Keratinocyte (primary cell): Measurements from ENCODE around the gene ROBO4. TPM values are rescaled to one million over a fixed set of nuclear protein-coding genes. Genes with fewer than 3 reads are reported as not detected.
A peak's percentile ranks its signal among the peaks of the same experiment; 100 is the strongest.

Experiments used
- DNase-seq: peaks from one replicate; pipeline ENCODE4 v3.0.0-alpha.2; 2011; ENCODE audit warnings: low read depth, missing footprints, low spot score
- FAIRE-seq: peaks from 2 replicates; lab custom pipeline; 2011; peaks lifted over from hg19 to GRCh38; lab: Jason Lieb, UNC
- H2AFZ ChIP-seq: 2 replicates; pipeline ENCODE4 v1.6.0; 2012; ENCODE audit warnings: low read length, control low read depth, inconsistent platforms; ENCODE audit not compliant: control insufficient read depth
- H3K27ac ChIP-seq: 2 replicates; pipeline ENCODE4 v1.5.1; 2011; ENCODE audit warnings: low read length; ENCODE audit not compliant: control insufficient read depth, insufficient read depth
- H3K27me3 ChIP-seq: 3 replicates; pipeline ENCODE4 v1.6.0; 2011; ENCODE audit warnings: low read length; ENCODE audit not compliant: control insufficient read depth, insufficient read depth; ENCODE audit errors: extremely low read depth
- H3K36me3 ChIP-seq, 2 experiments: 2 replicates in 1 of 2; 3 replicates in 1 of 2; pipeline ENCODE4 v1.5.1; 2011; ENCODE audit warnings: low read length in 2 of 2, mild to moderate bottlenecking in 1 of 2; ENCODE audit not compliant: control insufficient read depth in 2 of 2, insufficient read depth in 2 of 2; ENCODE audit errors: extremely low read depth in 1 of 2
- H3K4me1 ChIP-seq: 3 replicates; pipeline ENCODE4 v1.5.1; 2011; ENCODE audit warnings: low read length; ENCODE audit not compliant: control insufficient read depth, insufficient read depth; ENCODE audit errors: extremely low read depth
- H3K4me2 ChIP-seq: 3 replicates; pipeline ENCODE4 v1.6.0; 2011; ENCODE audit warnings: low read depth, low read length; ENCODE audit not compliant: control insufficient read depth, insufficient read depth; ENCODE audit errors: extremely low read depth
- H3K4me3 ChIP-seq, 3 experiments: fragments of 200-600 bp in 1 of 3; sonication (generic) in 1 of 3; 2 replicates in 2 of 3; 3 replicates in 1 of 3; pipeline ENCODE4 v1.5.1; 2011 to 2016; ENCODE audit warnings: low read length in 3 of 3, mild to moderate bottlenecking in 3 of 3, control low read depth in 2 of 3, inconsistent platforms in 1 of 3, low read depth in 1 of 3, mixed read lengths in 1 of 3, mixed run types in 1 of 3, moderate library complexity in 1 of 3; ENCODE audit not compliant: control insufficient read depth in 2 of 3, insufficient read depth in 2 of 3; ENCODE audit errors: extremely low read depth in 1 of 3
- H3K79me2 ChIP-seq: 2 replicates; pipeline ENCODE4 v1.6.0; 2012; ENCODE audit warnings: low read length; ENCODE audit not compliant: control insufficient read depth, insufficient read depth
- H3K9ac ChIP-seq: 3 replicates; pipeline ENCODE4 v1.6.0; 2011; ENCODE audit warnings: low read length; ENCODE audit not compliant: control insufficient read depth, insufficient read depth; ENCODE audit errors: extremely low read depth
- H3K9me1 ChIP-seq: 3 replicates; pipeline ENCODE4 v1.6.0; 2011; ENCODE audit warnings: low read length; ENCODE audit not compliant: control insufficient read depth, insufficient read depth; ENCODE audit errors: extremely low read depth
- H3K9me3 ChIP-seq: 2 replicates; pipeline ENCODE4 v1.5.1; 2012; ENCODE audit warnings: low read depth, low read length; ENCODE audit not compliant: control insufficient read depth
- H4K20me1 ChIP-seq: 3 replicates; pipeline ENCODE4 v1.6.0; 2011; ENCODE audit warnings: low read length; ENCODE audit not compliant: control insufficient read depth, insufficient read depth; ENCODE audit errors: extremely low read depth
- CTCF ChIP-seq, 3 experiments: IDR thresholded peaks in 1 of 3; conservative IDR thresholded peaks in 1 of 3; optimal IDR thresholded peaks in 1 of 3; 2 replicates in 2 of 3; 3 replicates in 1 of 3; pipeline versions ENCODE3 to v1.5.1; 2011; ENCODE audit warnings: low read length in 3 of 3, mild to moderate bottlenecking in 3 of 3, moderate library complexity in 2 of 3, control low read depth in 1 of 3, inconsistent platforms in 1 of 3; ENCODE audit not compliant: insufficient read depth in 2 of 3; ENCODE audit errors: extremely low read depth in 1 of 3
- EZH2 ChIP-seq: IDR thresholded peaks from one replicate; pipeline ENCODE4 v1.6.1; 2012; ENCODE audit warnings: inconsistent platforms, mild to moderate bottlenecking, low read length, moderate library complexity
- dilution Hi-C: fragments of 300-500 bp; cut with MboI; formaldehyde crosslinking; loops from one replicate; pipeline ENCODE4 v1.7.0; 2020; ENCODE audit warnings: low sequenced_read_pairs; ENCODE audit not compliant: extremely low pct_ligation_motif_present
- polyA plus RNA-seq, 5 experiments: library from polyadenylated mRNA; depleted of rRNA in 3 of 5; stranded (reverse) in 3 of 5; stranded (forward) in 1 of 5; unstranded in 1 of 5; fragments of >200 nt; gene quantifications; 1 replicate in 1 of 5; 2 replicates in 3 of 5; 3 replicates in 1 of 5; pipeline versions ENCODE4 v1.2.1 to v1.2.3, GENCODE V29; 2011 to 2012; ENCODE audit warnings: missing spikeins in 2 of 5, low read depth in 1 of 5, low replicate concordance in 1 of 5

The ROBO4 gene
- polyA plus RNA-seq, 1 donor (not counting 4 experiments of a cell fraction or from before 2014, with no cell fraction given): 0.94 TPM

GRCh38 chr11:124899383-124900145, 1.9 kb upstream of the ROBO4 start:
- Histone ChIP-seq H4K20me1 (no peaks in the 10 kb centered on the region), H3K9me1 (no peaks in the 10 kb centered on the region), H3K9me3 (no peaks in the 10 kb centered on the region), H3K27me3 (no peaks in the 10 kb centered on the region), H3K4me3 (no peak overlapping the region), H3K79me2 (no peaks in the 10 kb centered on the region), H3K9ac (peak overlapping the region; percentile 68), H3K4me2 (peak overlapping the region; percentile 88), H3K4me1 (peaks cover 69% of the 10 kb centered on the region), H3K36me3 (no peaks in the 10 kb centered on the region), H3K27ac (peak overlapping the region; percentile 95), H2AFZ (peak overlapping the region; percentile 41)
- FAIRE-seq: peak; percentile 80
- dilution Hi-C loops: no loop called here
- no peak for DNase-seq
- TF ChIP-seq EZH2: no peak
- TF ChIP-seq CTCF (optimal IDR thresholded peaks at IDR 0.05 in 1 of 3, IDR thresholded peaks at IDR 0.05 in 1 of 3, conservative IDR thresholded peaks at IDR 0.05 in 1 of 3; ENCODE audit: extremely low read depth in 1 of 3, insufficient read depth in 2 of 3, low read length in 3 of 3): no peak

GRCh38 chr11:124898711-124899110, 1.0 kb upstream of the ROBO4 start:
- Histone ChIP-seq H3K79me2 (no peaks in the 10 kb centered on the region), H3K27me3 (no peaks in the 10 kb centered on the region), H3K9me3 (no peaks in the 10 kb centered on the region), H2AFZ (peak overlapping the region; percentile 72), H3K4me3 (no peak overlapping the region), H3K4me1 (peaks cover 71% of the 10 kb centered on the region), H3K4me2 (peak overlapping the region; percentile 68), H3K9me1 (no peaks in the 10 kb centered on the region), H3K27ac (peak overlapping the region; percentile 95), H3K36me3 (no peaks in the 10 kb centered on the region), H4K20me1 (no peaks in the 10 kb centered on the region), H3K9ac (peak overlapping the region; percentile 68)
- TF ChIP-seq EZH2 (no peak), CTCF (optimal IDR thresholded peaks at IDR 0.05 in 1 of 3, IDR thresholded peaks at IDR 0.05 in 1 of 3, conservative IDR thresholded peaks at IDR 0.05 in 1 of 3; ENCODE audit: extremely low read depth in 1 of 3, insufficient read depth in 2 of 3, low read length in 3 of 3) (no peak)
- dilution Hi-C loops: no loop called here
- no peak for FAIRE-seq
- DNase-seq: no peak
